Lower leg skin (tissue), 4 donors: Measurements from ENCODE around the gene NUDT1. TPM values are rescaled to one million over a fixed set of nuclear protein-coding genes. Genes with fewer than 3 reads are reported as not detected.

Experiments
- DNase-seq, 2 donors: peaks; one replicate each; pipeline ENCODE4 v3.0.0-alpha.2; 2019; ENCODE audit warnings: low spot score in 2 of 2
- H3K4me3 ChIP-seq: fragments of 200-600 bp; sonication (generic); 2 replicates; pipeline ENCODE4 v1.5.1; 2017; ENCODE audit warnings: mild to moderate bottlenecking, low read depth; ENCODE audit not compliant: poor library complexity, severe bottlenecking
- CTCF ChIP-seq, 3 donors: fragments of 450-650 bp; IDR thresholded peaks; one replicate each; pipeline ENCODE4 v1.5.1; 2016; ENCODE audit warnings: antibody characterized with exemption in 3 of 3, mild to moderate bottlenecking in 3 of 3, moderate library complexity in 2 of 3
- POLR2A ChIP-seq, 2 donors: fragments of 450-650 bp; IDR thresholded peaks; one replicate each; pipeline ENCODE4 v1.6.1; 2016 to 2017; ENCODE audit warnings: antibody characterized with exemption in 2 of 2, mild to moderate bottlenecking in 1 of 2, moderate library complexity in 1 of 2
- WGBS, 2 donors: methylation state at CpG; one replicate each; pipeline ENCODE4 v1.1.5; 2018; 5-methylcytosine and 5-hydroxymethylcytosine counted together
- intact Hi-C: fragments of 100-400 bp; cut with DNase I; formaldehyde crosslinking; loops from one replicate; pipeline ENCODE4 v1.15.0; 2023; ENCODE audit warnings: low total_unique reads
- total RNA-seq, 4 donors: library from RNA; depleted of rRNA; stranded (reverse); fragments of >200 nt; gene quantifications; one replicate each; pipeline ENCODE4 v1.1.0, GENCODE V29; 2016

Gene NUDT1
- total RNA-seq, 4 donors from 2014 or later = 33.2 to 43.1 (median 35.8) TPM

GRCh38 chr7:2280424-2280823 lies 38.4 kb downstream of the NUDT1 start:
- no peak for DNase-seq
- TF ChIP-seq CTCF (IDR thresholded peaks at IDR 0.05) (no peak), POLR2A (IDR thresholded peaks at IDR 0.05) (no peak)
- H3K4me3 ChIP-seq = no peak overlapping the region
- WGBS, 2 donors = 75 to 81% methylated on average over 2 of the region's 2 CpGs
- intact Hi-C loops = no loop called here

- no peak for DNase-seq
- 62 to 67% methylated on average over 8 to 9 of the region's 9 CpGs for WGBS, 2 donors
- intact Hi-C loops = no loop called here
- no peak for TF ChIP-seq POLR2A (IDR thresholded peaks at IDR 0.05)
- TF ChIP-seq CTCF (IDR thresholded peaks at IDR 0.05) = no peak
- no peak overlapping the region for H3K4me3 ChIP-seq
Observed at GRCh38 chr7:2281541-2281940, 39.5 kb downstream of the NUDT1 start.

- no peak for DNase-seq
- TF ChIP-seq CTCF (IDR thresholded peaks at IDR 0.05) = no peak
- TF ChIP-seq POLR2A (IDR thresholded peaks at IDR 0.05) = no peak
- 88 to 92% methylated on average over 14 of the region's 14 CpGs for WGBS, 2 donors
- H3K4me3 ChIP-seq = no peak overlapping the region
- intact Hi-C loops = no loop called here
Observed at GRCh38 chr7:2282185-2282751, 40.2 kb downstream of the NUDT1 start.

- DNase-seq = no peak
- intact Hi-C loops = no loop called here
- TF ChIP-seq POLR2A (IDR thresholded peaks at IDR 0.05) (no peak), CTCF (IDR thresholded peaks at IDR 0.05) (no peak)
- H3K4me3 ChIP-seq = no peak overlapping the region
- 90 to 93% methylated on average over 20 of the region's 20 CpGs for WGBS, 2 donors
Observed at GRCh38 chr7:2283074-2283473, 41.0 kb downstream of the NUDT1 start.

- DNase-seq = no peak
- TF ChIP-seq POLR2A (IDR thresholded peaks at IDR 0.05) = no peak
- TF ChIP-seq CTCF (IDR thresholded peaks at IDR 0.05) = no peak
- WGBS, 2 donors = 90 to 95% methylated on average over 8 of the region's 8 CpGs
- intact Hi-C loops = no loop called here
- H3K4me3 ChIP-seq = no peak overlapping the region
Observed at GRCh38 chr7:2287745-2288144, 45.7 kb downstream of the NUDT1 start.

GRCh38 chr7:2288503-2288902 lies 46.5 kb downstream of the NUDT1 start:
- TF ChIP-seq CTCF (IDR thresholded peaks at IDR 0.05) = no peak
- no peak for TF ChIP-seq POLR2A (IDR thresholded peaks at IDR 0.05)
- H3K4me3 ChIP-seq = no peak overlapping the region
- intact Hi-C loops = no loop called here
- 86 to 88% methylated on average over 8 of the region's 8 CpGs for WGBS, 2 donors
- DNase-seq = no peak
